Nephron (organoid): ENCODE data around the gene TTF2.

Source experiments
- H3K27ac Mint-ChIP-seq, 3 experiments: 2 replicates each; pipeline ENCODE4 v1.8.0; 2020; ENCODE audit warnings: mixed read lengths in 3 of 3, mild to moderate bottlenecking in 2 of 3, moderate library complexity in 1 of 3
- H3K27me3 Mint-ChIP-seq: 2 replicates; pipeline ENCODE4 v1.8.0; 2021; ENCODE audit warnings: low read depth, mild to moderate bottlenecking, moderate library complexity, mixed read lengths
- H3K36me3 Mint-ChIP-seq: 2 replicates; pipeline ENCODE4 v1.8.0; 2020; ENCODE audit warnings: low read depth, mixed read lengths
- H3K4me1 Mint-ChIP-seq: 2 replicates; pipeline ENCODE4 v1.8.0; 2020; ENCODE audit warnings: mixed read lengths
- H3K4me3 Mint-ChIP-seq, 3 experiments: 2 replicates each; pipeline ENCODE4 v1.8.0; 2020; ENCODE audit warnings: mild to moderate bottlenecking in 3 of 3, mixed read lengths in 3 of 3, moderate library complexity in 2 of 3
- H3K9me3 Mint-ChIP-seq: 2 replicates; pipeline ENCODE4 v1.8.0; 2020; ENCODE audit warnings: mixed read lengths
- CTCF ChIP-seq, 3 experiments: fragments of 200-600 bp; sonication (generic); IDR thresholded peaks; one replicate each; pipeline ENCODE4 v1.5.0; 2021; ENCODE audit warnings: antibody characterized with exemption in 3 of 3; ENCODE audit not compliant: unreplicated experiment in 3 of 3

TTF2 gene

GRCh38 chr1:117136749-117137148 lies 76.6 kb downstream of the TTF2 start:
- TF ChIP-seq CTCF (IDR thresholded peaks at IDR 0.05; ENCODE audit: unreplicated experiment in 3 of 3) = no peak
- no peaks in the 10 kb centered on the region for H3K36me3 Mint-ChIP-seq
- H3K4me1 Mint-ChIP-seq = peaks cover 25% of the 10 kb centered on the region
- no peaks in the 10 kb centered on the region for H3K9me3 Mint-ChIP-seq
- no peak overlapping the region for H3K4me3 Mint-ChIP-seq
- no peaks in the 10 kb centered on the region for H3K27me3 Mint-ChIP-seq
- no peak overlapping the region for H3K27ac Mint-ChIP-seq

- no peaks in the 10 kb centered on the region for H3K27me3 Mint-ChIP-seq
- H3K9me3 Mint-ChIP-seq = no peaks in the 10 kb centered on the region
- no peak overlapping the region for H3K4me3 Mint-ChIP-seq
- peak overlapping the region in 1 of 3 experiments; percentile 78 for H3K27ac Mint-ChIP-seq
- no peak for TF ChIP-seq CTCF (IDR thresholded peaks at IDR 0.05; ENCODE audit: unreplicated experiment in 3 of 3)
- H3K36me3 Mint-ChIP-seq = no peaks in the 10 kb centered on the region
- H3K4me1 Mint-ChIP-seq = peaks cover 25% of the 10 kb centered on the region
Measured at GRCh38 chr1:117137281-117137855, 77.2 kb downstream of the TTF2 start.

GRCh38 chr1:117138106-117138505 lies 78.0 kb downstream of the TTF2 start:
- no peaks in the 10 kb centered on the region for H3K9me3 Mint-ChIP-seq
- no peak overlapping the region for H3K4me3 Mint-ChIP-seq
- peaks cover 25% of the 10 kb centered on the region for H3K4me1 Mint-ChIP-seq
- TF ChIP-seq CTCF (IDR thresholded peaks at IDR 0.05; ENCODE audit: unreplicated experiment in 3 of 3) = no peak
- peak overlapping the region; percentile 20 to 78 (median 78) for H3K27ac Mint-ChIP-seq
- no peaks in the 10 kb centered on the region for H3K27me3 Mint-ChIP-seq
- no peaks in the 10 kb centered on the region for H3K36me3 Mint-ChIP-seq

- Mint-ChIP-seq H3K36me3 (no peaks in the 10 kb centered on the region), H3K4me1 (peaks cover 25% of the 10 kb centered on the region), H3K4me3 (no peak overlapping the region), H3K9me3 (no peaks in the 10 kb centered on the region), H3K27me3 (no peaks in the 10 kb centered on the region), H3K27ac (peak overlapping the region; percentile 20 to 78 (median 78))
- no peak for TF ChIP-seq CTCF (IDR thresholded peaks at IDR 0.05; ENCODE audit: unreplicated experiment in 3 of 3)
Measured at GRCh38 chr1:117138561-117138960, 78.4 kb downstream of the TTF2 start.

- peaks cover 4% of the 10 kb centered on the region for H3K27me3 Mint-ChIP-seq
- H3K4me1 Mint-ChIP-seq = peaks cover 33% of the 10 kb centered on the region
- no peaks in the 10 kb centered on the region for H3K36me3 Mint-ChIP-seq
- H3K9me3 Mint-ChIP-seq = no peaks in the 10 kb centered on the region
- no peak overlapping the region for H3K27ac Mint-ChIP-seq
- TF ChIP-seq CTCF (IDR thresholded peaks at IDR 0.05; ENCODE audit: unreplicated experiment in 3 of 3) = no peak
- no peak overlapping the region for H3K4me3 Mint-ChIP-seq
Measured at GRCh38 chr1:117142200-117142599, 82.1 kb downstream of the TTF2 start.

GRCh38 chr1:117143172-117143571 lies 83.0 kb downstream of the TTF2 start:
- no peak overlapping the region for H3K27ac Mint-ChIP-seq
- H3K36me3 Mint-ChIP-seq = no peaks in the 10 kb centered on the region
- TF ChIP-seq CTCF (IDR thresholded peaks at IDR 0.05; ENCODE audit: unreplicated experiment in 3 of 3) = no peak
- peaks cover 33% of the 10 kb centered on the region for H3K4me1 Mint-ChIP-seq
- no peak overlapping the region for H3K4me3 Mint-ChIP-seq
- peaks cover 4% of the 10 kb centered on the region for H3K27me3 Mint-ChIP-seq
- no peaks in the 10 kb centered on the region for H3K9me3 Mint-ChIP-seq
